GM18517 (cell line): Measurements from ENCODE around the gene RPP25L.

Experiments
- ATAC-seq: cut with Tn5 transposase; IDR thresholded peaks from one replicate; pipeline ENCODE4 v1.9.1; 2021; ENCODE audit warnings: mild to moderate bottlenecking, moderate library complexity; ENCODE audit not compliant: unreplicated experiment

The RPP25L gene

DNA sequence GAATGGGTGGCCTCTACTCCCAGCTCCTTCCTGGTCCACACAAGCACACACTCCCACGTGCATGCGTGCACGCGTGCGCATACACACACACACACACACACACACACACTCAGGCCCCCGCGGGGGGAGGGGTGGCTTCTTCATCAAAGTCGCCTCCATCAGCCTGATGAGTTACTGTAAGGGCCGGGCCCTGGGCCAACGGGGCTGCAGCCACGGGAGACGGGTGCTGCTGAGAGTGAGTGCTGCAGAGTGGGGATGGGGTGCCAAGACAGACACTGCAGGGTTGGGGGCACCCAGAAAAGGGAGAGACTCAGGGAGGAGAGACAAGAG, 40.5 kb downstream of the RPP25L start:
- no peak for ATAC-seq

DNA sequence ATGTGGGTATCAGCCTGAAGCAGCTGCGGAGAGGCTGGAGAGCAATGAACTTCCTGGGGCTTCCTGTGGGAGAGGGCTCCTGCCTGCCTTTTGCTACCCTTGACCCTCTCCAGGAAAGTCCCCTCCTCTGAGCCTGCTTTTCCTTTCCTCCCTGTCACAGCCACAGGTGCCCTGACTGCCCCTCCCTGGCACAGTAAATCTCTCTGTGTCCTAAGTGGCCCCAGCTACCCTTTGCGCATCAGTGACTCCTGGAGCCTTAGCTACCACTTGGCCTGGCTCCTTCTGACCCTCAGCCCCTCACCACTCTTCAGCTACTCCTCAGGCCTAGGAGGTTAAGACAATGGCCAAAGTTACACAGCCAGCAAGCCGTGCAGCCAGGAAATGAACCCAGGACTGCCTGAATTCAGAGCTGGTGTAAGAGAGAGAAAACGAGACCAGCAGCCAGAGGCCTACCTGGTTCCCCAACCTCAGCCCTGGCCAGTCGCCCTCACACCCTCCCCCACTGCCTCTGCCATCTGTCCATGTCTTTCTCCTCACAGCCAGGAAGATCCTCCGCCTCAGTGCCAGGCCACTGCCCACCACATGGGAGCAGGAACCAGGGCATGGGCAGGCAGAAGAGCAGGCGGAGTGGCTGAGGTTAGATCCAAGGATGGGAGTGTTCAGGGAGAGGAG, 41.0 kb downstream of the RPP25L start:
- no peak for ATAC-seq

DNA sequence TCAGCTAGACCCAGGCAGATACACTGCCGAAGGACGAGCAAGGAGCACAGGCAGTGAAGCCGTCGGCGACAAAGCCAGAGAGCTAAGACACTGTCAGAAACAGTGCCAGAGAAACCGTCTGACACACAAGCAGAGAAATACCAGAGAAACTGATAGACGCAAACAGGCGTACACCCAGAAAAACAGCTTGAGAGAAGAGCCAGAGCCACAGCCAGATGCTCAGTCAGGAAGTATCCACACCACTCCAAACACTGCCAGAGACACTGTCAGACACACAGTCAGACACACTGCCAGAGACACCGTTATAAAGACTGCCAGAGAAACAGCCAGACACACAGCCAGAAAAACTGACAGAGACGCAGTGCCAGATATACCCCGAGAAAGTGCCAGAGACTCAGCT, 41.5 kb downstream of the RPP25L start:
- no peak for ATAC-seq

DNA sequence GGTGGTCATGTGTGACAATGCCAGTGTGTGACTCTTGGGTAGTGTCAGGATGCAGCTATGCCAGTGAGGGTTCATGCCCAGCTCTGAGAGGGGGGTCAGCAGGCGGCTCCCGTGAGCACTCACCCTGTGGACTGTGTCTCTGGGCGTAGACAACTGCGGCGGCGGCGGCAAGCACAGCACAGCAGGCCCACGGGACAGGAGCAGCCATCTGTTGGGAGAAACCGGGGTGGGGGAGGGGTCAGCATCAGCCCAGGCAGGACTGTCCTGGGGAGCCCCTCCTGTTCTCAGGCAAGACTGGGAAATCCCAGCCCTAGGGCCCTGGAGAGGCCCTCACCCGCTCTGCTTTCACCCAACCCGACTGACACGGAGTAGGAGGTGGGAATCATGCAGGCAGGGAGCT, 43.1 kb downstream of the RPP25L start:
- ATAC-seq, result no peak

DNA sequence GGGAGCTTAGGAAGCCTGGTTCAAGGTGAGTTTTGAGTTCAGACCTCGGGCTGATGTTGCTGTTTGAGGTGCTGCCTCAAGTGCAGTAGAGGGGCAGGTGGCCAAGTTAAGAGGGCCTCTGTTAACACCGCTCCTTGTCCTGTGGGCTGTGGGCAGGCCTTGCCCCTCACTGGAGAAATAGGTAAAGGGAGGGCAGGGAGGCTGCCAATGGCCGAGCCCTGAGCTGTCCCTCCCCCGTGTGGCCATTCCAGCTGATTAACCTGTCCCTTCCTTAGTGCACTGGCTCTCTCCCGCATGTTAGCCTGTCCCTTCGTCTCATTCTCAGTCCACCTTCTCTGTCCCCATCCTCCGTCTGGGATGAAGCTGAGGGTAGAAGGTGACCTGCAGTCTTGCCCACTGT, 43.8 kb downstream of the RPP25L start:
- no peak for ATAC-seq

DNA sequence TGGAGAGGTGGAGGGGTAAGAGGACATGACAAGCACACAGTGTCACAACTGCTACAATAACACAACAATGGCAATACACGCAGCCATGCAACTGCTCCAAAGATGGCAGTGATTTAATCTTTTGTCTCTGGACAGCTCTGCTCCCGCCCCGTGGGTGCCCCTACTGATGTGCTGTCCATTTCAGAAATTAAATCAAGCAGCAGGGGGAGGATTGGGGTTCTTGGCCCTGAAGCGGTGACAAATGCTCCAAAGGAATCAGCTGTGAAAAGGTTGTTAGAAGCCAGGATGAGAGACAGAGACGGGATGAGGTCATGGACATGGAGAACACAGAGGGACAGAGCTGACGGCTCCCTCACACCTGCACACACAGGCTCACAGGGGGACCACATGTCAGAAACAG, 44.9 kb downstream of the RPP25L start:
- ATAC-seq, result no peak

DNA sequence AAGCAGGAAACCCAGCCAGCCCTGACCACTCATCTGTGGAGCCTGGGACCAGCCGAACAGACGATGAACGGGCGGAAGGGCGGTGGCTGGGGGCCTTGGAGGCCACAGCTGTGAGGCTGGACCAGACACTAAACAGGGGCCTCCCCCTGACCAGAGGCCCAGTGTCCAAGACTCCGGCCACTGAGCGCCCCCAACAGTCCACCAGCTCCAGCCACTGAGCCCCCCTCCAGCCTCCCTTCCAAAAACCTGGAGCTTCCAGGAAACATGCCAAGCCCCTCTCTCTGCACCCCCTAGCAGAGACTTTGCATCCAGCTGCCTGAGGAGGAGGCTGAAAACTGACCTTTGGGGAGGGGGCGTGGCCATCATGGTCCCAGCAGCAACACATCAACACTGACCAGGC, 45.6 kb downstream of the RPP25L start:
- no peak for ATAC-seq

DNA sequence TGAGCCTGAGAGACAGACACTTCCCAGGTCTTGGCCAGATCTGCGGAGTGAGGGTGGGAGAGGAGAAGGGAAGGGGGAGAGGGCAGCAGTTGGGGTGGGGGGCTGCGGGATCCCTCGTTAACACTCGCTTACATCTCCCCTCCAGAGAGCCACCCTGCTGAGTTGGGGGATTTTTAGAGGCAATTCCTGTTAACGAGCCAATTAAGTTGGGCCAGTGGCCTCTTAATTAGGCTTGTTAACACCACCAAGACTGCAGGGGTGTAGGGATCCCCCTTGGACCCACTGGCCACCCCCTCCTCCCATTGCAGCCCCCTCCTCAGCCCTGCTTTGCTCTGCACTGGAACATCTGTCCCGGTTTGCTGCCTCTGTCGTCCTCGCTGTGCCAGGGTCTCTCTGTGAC, 46.0 kb downstream of the RPP25L start:
- no peak for ATAC-seq

DNA sequence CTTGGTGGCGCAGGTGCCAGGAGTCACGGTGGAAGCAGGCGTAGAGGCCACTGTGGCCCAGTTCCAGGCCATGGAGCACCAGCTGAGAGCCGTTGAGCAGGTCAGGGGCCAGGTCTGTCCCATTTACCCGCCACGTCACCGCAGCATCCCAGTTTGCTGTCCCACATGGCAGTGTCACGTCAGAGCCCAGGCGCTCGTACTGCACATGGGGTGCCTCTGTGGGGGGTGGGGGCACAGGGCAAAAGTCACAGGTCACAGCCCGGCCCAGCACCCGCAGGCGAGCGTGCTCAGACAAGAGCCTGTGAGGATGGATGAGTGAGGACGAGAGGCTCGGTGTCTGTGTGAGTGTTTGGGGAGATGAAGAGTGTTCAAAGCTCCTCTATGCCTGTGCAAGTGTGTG, 47.3 kb downstream of the RPP25L start:
- no peak for ATAC-seq

DNA sequence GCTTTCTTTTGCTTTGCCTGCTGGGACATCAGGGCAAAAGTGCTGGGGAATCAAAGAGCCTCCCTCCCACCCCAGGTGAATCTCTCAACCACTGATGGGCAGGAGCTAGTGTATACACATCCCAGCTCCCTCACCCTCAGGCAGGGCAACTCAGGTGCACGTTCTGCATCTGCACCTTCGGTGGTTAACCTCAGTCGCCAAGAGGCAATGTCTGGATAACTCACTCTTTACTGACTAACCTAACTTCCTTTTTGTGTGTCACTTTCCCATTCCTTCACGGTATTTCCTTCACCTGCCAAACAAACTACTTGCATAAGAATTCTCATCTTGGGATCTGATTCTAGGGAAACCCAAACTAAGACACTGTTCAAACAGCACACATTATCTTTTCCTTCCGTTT, 48.6 kb downstream of the RPP25L start:
- no peak for ATAC-seq

DNA sequence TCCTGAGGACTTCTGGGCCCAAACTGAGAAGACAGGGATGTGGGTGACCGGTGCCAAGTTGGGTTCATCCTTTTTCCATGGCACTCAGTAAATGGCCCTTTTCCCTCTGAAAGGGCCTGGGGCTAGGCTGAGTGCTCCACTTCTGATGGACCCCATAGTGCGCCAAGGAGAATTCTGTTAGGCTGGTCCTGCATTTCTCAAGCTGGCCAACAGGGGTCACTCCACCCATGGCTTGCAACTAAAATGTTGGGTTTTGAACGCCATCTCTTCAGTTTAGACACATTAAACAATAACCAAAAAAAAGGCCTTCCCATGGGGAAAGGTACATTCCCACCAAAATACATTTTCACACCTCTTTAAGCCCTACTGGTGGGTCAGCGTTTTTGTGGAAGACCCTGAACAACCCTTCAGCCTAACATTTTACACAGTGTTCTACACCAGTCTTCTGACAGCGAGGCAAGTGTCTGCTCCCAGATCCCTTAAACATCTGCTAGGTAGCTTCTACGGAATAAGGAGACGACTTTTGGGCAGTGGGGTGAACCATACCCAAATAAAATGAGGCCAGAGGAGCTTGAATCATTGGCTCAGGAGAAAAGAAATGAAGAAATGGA, 49.7 kb downstream of the RPP25L start:
- ATAC-seq, result no peak

DNA sequence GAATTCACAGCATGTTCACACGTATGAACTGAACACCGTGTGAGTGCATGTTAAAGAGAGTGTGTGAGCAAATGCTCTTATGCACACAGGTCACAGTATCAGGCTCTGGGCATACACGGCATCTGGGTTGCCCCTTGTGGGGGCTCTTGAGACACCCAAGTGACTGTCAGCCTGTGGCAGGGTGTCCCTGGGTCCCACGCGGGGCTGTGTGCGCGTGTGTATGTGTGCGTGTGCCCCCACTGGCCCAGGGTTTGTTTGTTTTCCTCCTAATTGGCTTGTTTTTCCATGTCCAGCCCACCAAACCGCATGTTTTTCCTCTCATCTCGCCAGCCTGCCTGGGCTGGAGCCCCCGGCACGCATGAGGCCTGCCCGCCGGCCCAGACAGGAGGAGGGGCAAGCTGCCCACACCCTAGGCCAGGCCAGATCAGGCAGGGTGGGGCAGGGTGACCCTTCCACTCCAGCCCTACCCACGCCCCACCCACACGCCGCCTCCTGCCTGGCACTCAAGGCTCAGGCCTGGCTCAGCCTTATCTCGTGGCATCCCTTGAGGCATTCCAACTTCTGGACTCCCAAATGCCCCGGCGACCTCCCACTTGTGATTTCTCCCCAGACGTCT, 51.2 kb downstream of the RPP25L start:
- no peak for ATAC-seq
